AG09309 (cell line): ENCODE measurements around the gene CELF4.

Experiments used
- DNase-seq: peaks from one replicate; pipeline ENCODE4 v3.0.0-alpha.2; 2010; ENCODE audit warnings: low read depth
- H3K4me3 ChIP-seq: 2 replicates; pipeline ENCODE4 v1.5.1; 2011; ENCODE audit warnings: mild to moderate bottlenecking, low read depth, low read length, moderate library complexity; ENCODE audit not compliant: control insufficient read depth
- TF ChIP-seq, protein P1 (sequence below): IDR thresholded peaks from 2 replicates; pipeline ENCODE4 v1.5.1; 2011; ENCODE audit warnings: mild to moderate bottlenecking, low read depth, low read length, inconsistent platforms; ENCODE audit not compliant: insufficient read depth, control insufficient read depth; ENCODE audit errors: missing control alignments

Gene CELF4

DNA sequence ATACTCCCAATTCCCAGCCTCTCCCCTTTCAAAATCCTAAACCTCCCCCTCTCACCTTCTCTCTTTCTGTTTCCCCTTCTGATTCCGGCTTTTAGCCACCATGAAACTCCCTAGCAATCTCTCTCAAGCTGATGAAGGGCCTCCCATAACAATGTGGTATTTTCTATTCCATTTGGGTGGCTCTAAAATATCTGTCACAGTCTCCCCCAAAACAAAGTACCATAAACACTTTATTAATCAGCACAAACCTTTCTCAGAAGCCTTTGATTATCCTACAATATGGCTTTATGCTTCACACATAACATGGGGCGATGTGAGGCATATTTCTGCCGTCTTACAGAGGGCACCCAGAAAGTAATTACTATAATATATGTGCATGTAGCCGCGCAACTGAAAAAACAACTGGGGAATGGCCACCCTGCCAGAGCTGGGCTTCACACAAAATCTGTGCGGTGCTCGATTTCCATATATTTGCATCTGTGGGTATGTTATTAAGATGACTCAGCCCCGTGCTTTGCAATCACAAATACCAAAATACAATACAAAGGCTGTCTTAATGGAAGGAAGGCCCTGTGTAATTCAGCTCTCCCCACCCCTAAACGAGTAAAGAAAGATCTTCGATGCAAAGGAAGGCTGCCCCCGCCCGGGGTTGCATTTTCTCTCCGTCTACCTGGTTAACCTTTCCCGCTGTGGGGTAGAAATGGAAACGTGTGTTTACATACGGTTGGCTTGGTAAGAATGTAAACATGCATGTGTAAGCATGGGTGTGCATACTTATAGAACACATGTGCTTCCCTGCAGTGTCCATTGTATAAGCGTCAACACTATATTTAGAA, 81.4 kb downstream of the CELF4 start:
- TF ChIP-seq, protein P1, sequence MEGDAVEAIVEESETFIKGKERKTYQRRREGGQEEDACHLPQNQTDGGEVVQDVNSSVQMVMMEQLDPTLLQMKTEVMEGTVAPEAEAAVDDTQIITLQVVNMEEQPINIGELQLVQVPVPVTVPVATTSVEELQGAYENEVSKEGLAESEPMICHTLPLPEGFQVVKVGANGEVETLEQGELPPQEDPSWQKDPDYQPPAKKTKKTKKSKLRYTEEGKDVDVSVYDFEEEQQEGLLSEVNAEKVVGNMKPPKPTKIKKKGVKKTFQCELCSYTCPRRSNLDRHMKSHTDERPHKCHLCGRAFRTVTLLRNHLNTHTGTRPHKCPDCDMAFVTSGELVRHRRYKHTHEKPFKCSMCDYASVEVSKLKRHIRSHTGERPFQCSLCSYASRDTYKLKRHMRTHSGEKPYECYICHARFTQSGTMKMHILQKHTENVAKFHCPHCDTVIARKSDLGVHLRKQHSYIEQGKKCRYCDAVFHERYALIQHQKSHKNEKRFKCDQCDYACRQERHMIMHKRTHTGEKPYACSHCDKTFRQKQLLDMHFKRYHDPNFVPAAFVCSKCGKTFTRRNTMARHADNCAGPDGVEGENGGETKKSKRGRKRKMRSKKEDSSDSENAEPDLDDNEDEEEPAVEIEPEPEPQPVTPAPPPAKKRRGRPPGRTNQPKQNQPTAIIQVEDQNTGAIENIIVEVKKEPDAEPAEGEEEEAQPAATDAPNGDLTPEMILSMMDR, result no peak
- no peak for DNase-seq
- H3K4me3 ChIP-seq, result no peak overlapping the region

DNA sequence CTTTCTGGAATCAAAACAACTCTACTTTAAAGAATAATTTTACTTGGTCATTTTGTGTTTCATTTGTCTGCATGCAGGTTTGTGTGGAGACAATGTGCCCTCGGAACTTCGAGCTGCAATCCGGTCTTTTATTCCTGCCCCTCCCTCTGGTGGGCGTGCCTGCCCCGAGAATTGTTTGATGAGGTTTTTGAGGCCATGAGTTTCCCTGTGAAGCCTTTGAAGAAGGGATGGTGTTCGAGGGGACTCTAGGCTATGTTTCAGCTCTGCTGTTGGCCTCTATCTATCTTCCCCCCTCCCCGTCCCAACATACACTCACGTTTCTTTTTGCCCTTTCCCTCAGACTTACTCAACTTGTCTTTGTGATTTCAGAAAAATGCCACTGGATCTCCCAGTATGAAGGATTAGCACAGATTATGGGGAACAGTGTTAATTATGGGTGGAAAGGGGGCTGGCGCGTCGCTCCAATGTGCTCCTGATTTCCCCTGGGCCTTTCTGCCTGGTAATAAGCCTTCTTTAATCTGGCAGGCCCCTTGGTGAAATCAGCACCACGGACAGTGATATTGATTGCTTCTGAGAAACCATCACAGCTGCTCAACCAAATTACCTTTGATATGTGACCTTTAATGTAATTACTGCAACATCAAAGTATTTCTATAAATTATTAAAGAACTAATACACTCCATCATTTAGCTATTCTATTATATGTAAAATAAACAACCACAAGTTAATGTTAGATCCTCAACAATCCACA, 82.2 kb downstream of the CELF4 start:
- TF ChIP-seq, protein P1, result no peak
- no peak overlapping the region for H3K4me3 ChIP-seq
- DNase-seq, result no peak

DNA sequence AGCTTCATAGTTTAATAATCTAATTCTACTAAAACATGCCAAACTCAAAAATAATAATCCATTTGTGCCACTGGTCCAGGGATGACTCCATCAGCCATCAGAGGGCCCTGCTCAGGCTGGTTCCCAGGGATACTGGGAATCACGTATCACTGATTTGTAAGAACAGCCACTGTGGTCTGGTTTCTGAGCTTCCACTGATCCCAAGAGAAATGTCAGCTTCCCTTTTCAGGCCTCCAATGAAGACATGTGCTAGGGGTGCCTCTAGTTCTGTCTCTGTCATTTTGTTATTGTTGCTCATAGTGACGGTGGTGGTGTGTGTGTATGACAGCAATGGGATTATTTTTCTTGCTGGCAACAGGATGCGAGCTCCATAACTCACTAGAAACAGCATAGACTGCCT, 83.2 kb downstream of the CELF4 start:
- TF ChIP-seq, protein P1, result no peak
- DNase-seq, result no peak
- H3K4me3 ChIP-seq, result no peak overlapping the region

DNA sequence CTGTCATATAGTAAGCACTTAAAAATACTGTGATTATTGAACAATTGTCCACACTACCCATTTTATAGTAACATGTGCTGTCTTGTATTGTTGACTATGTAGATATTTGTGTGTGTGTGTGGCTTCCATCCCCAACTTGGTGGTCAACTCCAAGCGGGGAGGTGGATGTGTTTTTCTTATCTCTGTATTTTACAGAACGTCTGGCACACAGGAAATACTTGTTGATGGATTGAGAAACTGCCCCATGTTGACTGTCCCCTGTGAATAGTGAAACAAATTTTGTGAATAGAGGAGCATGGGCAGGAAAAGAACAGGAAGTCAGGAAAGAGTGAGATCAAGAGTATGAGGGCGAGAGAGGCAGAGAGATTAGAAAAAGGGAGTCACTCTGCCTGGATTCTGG, 83.6 kb downstream of the CELF4 start:
- H3K4me3 ChIP-seq, result no peak overlapping the region
- no peak for DNase-seq
- TF ChIP-seq, protein P1, result no peak

DNA sequence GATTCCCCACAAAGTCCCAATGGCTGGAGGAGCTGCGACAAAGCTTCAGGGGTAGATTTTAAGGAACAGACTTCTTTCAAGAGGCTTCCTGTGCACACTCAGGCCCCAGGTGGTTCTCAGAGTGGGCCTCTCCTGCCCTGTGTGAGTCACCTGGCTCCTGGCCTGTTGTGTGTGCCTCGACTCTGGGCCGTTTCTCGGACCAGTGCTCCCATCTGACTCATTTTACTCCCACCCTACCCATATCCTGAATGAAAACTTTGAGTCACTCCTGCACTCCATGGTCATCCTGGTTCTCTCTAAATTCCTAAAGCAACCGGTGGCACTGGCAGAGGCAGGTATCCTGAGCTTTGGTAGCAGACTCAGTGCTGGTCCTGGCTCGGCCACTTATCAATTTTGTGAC, 84.1 kb downstream of the CELF4 start:
- TF ChIP-seq, protein P1, result no peak
- no peak for DNase-seq
- no peak overlapping the region for H3K4me3 ChIP-seq

DNA sequence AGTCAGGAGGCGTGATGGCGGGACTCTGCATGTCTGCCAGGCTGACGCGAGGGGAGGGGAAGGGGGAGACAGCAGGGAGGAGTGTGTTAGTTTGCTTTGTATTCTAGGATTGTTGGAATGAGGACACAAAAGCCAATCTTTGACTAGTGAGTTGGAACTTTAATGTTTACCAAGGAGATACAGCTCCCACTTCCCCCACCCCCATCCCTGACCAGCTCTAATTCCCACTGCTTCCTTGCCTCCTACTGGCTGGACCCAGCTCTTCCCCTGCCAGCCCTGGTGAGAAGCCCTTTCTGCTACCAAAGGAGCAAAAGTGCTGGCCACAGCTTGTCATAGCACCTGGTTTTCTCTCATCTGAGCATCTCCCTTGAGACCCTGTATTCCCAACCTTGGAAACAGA, 84.5 kb downstream of the CELF4 start:
- no peak overlapping the region for H3K4me3 ChIP-seq
- DNase-seq, result no peak
- TF ChIP-seq, protein P1, result no peak
